Transverse colon (tissue), 4 donors: Measurements from ENCODE around the gene SRSF7. TPM values are rescaled to one million over a fixed set of nuclear protein-coding genes. Genes with fewer than 3 reads are reported as not detected.
"Not testable (repeated sequence)": the region's sequence is repeated elsewhere in the genome, so short reads cannot be mapped to it uniquely, and the experiment has no call there.

Source experiments
- DNase-seq: peaks from one replicate; pipeline ENCODE4 v3.0.0-alpha.2; 2019
- H3K27ac ChIP-seq, 4 donors: fragments of 200-600 bp; sonication (generic); 2 replicates each; pipeline ENCODE4 v1.5.1; 2016 to 2018; ENCODE audit warnings: inconsistent platforms in 4 of 4
- H3K27me3 ChIP-seq: fragments of 200-600 bp; sonication (generic); 2 replicates; pipeline ENCODE4 v1.5.1; 2017; ENCODE audit warnings: inconsistent platforms
- H3K36me3 ChIP-seq, 4 donors: fragments of 200-600 bp; sonication (generic); 2 replicates each; pipeline ENCODE4 v1.5.1; 2017 to 2019; ENCODE audit warnings: inconsistent platforms in 4 of 4
- H3K4me1 ChIP-seq, 4 donors: fragments of 200-600 bp; sonication (generic); 2 replicates each; pipeline ENCODE4 v1.5.1; 2017 to 2020; ENCODE audit warnings: inconsistent platforms in 4 of 4
- H3K4me3 ChIP-seq, 4 donors: fragments of 200-600 bp; sonication (generic); 1 replicate in 1 of 4; 2 replicates in 3 of 4; pipeline versions ENCODE4 v1.5.1 to v1.6.1; 2017 to 2019; ENCODE audit warnings: inconsistent platforms in 4 of 4
- H3K9me3 ChIP-seq, 2 donors: fragments of 200-600 bp; sonication (generic); 2 replicates each; pipeline ENCODE4 v1.5.1; 2017 to 2019; ENCODE audit warnings: inconsistent platforms in 2 of 2
- EP300 ChIP-seq: sonication (generic); formaldehyde crosslinking; IDR thresholded peaks from one replicate; pipeline ENCODE4 v1.6.1; 2017; ENCODE audit warnings: antibody characterized with exemption, low read depth
- POLR2A ChIP-seq: fragments of 450-650 bp; IDR thresholded peaks from one replicate; pipeline ENCODE4 v1.6.1; 2016; ENCODE audit warnings: antibody characterized with exemption, mild to moderate bottlenecking, moderate library complexity
- POLR2AphosphoS5 ChIP-seq, 3 donors: sonication (generic); formaldehyde crosslinking; IDR thresholded peaks; one replicate each; pipeline ENCODE4 v1.6.1; 2016; ENCODE audit warnings: antibody characterized with exemption in 3 of 3
- WGBS, 2 donors: methylation state at CpG; one replicate each; pipeline ENCODE4 v1.1.5; 2018; ENCODE audit warnings: low coverage in 1 of 2; 5-methylcytosine and 5-hydroxymethylcytosine counted together
- in situ Hi-C, 4 donors: fragments of 200-750 bp; cut with MboI; loops; one replicate each; pipeline versions ENCODE4 v1.15.0 to v1.15.1; 2017; ENCODE audit warnings: low sequenced_read_pairs in 3 of 4, low pct_ligation_motif_present in 1 of 4, low pct_unique_long_range_greater_than_20kb in 1 of 4
- intact Hi-C: fragments of 100-400 bp; cut with DNase I; formaldehyde crosslinking; loops from one replicate; pipeline ENCODE4 v1.15.1; 2023; ENCODE audit warnings: low total_unique reads
- total RNA-seq, 4 donors: library from RNA; depleted of rRNA; stranded (reverse); fragments of >200 nt; gene quantifications; one replicate each; pipeline ENCODE4 v1.1.0, GENCODE V29; 2016
- TF ChIP-seq, protein P1 (sequence below), 5 experiments: fragments of 200-600 bp in 3 of 5; fragments of 450-650 bp in 2 of 5; sonication (generic) in 3 of 5; IDR thresholded peaks; 1 replicate in 2 of 5; 2 replicates in 3 of 5; pipeline ENCODE4 v1.5.1; 2016 to 2017; ENCODE audit warnings: antibody characterized with exemption in 5 of 5, inconsistent platforms in 3 of 5, mild to moderate bottlenecking in 2 of 5, moderate library complexity in 1 of 5

Gene SRSF7
- total RNA-seq, 4 donors from 2014 or later, result 75.6 to 153 (median 95.0) TPM

DNA sequence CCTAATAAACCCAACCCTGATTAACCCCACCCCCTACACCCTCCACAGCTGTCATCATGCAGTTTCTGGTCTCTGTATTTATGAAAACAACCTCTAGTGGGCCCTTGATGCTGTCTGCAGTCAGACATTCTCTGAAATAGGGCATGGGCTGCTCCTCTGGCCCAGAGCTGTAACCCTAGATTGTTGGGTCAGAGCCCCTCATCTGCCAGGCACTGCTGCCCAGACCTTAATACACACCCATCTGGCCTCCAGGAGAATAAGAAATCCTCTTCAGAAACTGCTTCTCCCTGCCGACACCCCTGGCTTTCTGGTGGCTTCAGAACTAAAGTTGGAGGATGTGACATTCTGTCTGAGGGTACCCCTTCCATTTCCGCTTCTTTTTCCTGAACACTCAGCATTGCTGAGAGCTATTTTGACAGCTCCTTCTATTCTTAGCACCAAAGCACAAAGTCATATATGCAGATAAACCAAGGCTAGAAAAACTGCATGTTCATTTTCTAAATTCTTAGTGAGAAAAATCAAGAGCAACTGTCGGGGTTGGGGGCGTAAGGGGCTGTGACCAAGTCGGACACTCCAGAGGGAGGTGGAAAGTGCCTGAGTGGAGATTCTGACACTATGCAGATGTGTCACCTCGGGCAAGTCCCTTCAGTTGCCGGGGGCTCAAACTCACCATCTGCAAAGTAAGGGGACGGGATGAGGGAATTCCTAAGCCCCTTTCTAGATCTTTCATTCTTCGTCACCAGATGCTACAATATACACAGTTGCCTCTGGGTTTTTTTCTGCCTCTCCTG lies 28.7 kb downstream of the SRSF7 start:
- peak overlapping the region in 2 of 4 donors; percentile 4 to 24 for H3K27ac ChIP-seq
- H3K36me3 ChIP-seq, result no peaks in the 10 kb centered on the region
- WGBS, 2 donors, result 68 to 72% methylated on average over 6 to 9 of the region's 9 CpGs
- H3K27me3 ChIP-seq, result no peaks in the 10 kb centered on the region
- TF ChIP-seq POLR2AphosphoS5 (IDR thresholded peaks at IDR 0.05) (no peak), EP300 (no peak), POLR2A (no peak)
- DNase-seq, result no peak
- no peak overlapping the region for H3K4me3 ChIP-seq
- peaks cover 0 to 16% (median 0%) of the 10 kb centered on the region in 4 donors for H3K4me1 ChIP-seq
- intact Hi-C loops (loop anchor here (10.0 kb wide), 1 partner anchor 118 kb away; the partner anchor contains the start of gene HNRNPLL), in situ Hi-C loops (no loop called here)
- no peaks in the 10 kb centered on the region for H3K9me3 ChIP-seq

DNA sequence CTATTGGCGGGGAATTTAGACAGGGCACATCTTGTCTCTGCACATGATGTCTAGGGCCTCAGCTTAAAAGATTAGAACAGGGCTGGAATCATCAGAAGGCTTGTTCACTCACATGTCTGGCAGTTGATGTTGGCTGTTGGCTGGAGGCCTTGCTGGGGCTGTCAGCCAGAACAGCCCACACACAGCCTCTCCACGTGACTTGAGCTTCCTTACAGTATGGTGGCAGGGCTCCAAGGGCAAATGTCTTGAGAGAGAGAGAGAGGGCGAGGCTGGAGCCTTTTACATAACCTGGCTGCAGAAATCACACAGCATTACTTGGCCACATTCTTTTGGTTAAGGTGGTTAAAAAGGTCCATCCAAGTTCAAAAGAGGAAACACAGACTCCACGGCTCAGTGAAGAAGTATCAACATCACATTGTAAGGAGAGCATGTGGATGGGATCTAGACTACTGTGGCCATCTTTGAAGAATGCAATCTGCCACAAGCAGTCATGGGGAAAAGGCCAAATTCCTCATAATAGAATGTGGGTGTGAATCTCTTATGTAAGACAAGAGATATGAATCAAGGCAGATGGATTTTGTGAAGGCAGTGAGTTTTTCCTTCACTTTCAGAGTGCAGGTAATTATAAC lies 30.4 kb downstream of the SRSF7 start:
- TF ChIP-seq EP300 (no peak), POLR2AphosphoS5 (IDR thresholded peaks at IDR 0.05) (peak in 2 of 3 donors; percentile 22 to 29)
- DNase-seq, result peak; percentile 45
- H3K4me3 ChIP-seq, result no peak overlapping the region
- in situ Hi-C loops, result no loop called here
- H3K27ac ChIP-seq, result peak overlapping the region in 3 of 4 donors; percentile 23 to 42 (median 32)
- peaks cover 0 to 16% (median 0%) of the 10 kb centered on the region in 4 donors for H3K4me1 ChIP-seq
- WGBS, 2 donors, result 56 to 63% methylated on average over 2 to 4 of the region's 4 CpGs
- no peaks in the 10 kb centered on the region for H3K9me3 ChIP-seq
- no peaks in the 10 kb centered on the region for H3K36me3 ChIP-seq
- intact Hi-C loops, result loop anchor here (10.0 kb wide), 1 partner anchor 116 kb away; the partner anchor contains the start of gene HNRNPLL
- no peaks in the 10 kb centered on the region for H3K27me3 ChIP-seq

DNA sequence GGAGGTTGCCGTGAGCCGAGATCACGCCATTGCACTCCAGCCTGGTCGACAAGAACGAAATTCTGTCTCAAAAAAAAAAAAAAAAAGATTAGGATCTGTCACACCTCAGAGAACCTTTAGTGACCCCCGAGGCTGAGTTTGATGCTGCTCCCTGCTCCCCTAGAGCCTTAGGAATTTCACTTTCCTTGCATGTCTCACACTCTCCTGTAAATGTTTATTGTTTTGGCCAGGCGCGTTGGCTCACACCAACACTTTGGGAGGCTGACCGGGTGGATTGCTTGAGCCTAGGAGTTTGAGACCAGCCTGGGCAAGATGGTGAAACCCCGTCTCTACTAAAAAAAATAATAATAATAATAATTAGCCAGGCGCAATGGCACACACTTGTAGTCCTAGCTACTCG lies 31.5 kb downstream of the SRSF7 start:
- H3K27ac ChIP-seq, result peak overlapping the region in 3 of 4 donors; percentile 23 to 46 (median 42)
- no peak overlapping the region for H3K4me3 ChIP-seq
- in situ Hi-C loops, result no loop called here
- TF ChIP-seq POLR2A (no peak), EP300 (no peak), POLR2AphosphoS5 (IDR thresholded peaks at IDR 0.05) (no peak)
- TF ChIP-seq, protein P1, sequence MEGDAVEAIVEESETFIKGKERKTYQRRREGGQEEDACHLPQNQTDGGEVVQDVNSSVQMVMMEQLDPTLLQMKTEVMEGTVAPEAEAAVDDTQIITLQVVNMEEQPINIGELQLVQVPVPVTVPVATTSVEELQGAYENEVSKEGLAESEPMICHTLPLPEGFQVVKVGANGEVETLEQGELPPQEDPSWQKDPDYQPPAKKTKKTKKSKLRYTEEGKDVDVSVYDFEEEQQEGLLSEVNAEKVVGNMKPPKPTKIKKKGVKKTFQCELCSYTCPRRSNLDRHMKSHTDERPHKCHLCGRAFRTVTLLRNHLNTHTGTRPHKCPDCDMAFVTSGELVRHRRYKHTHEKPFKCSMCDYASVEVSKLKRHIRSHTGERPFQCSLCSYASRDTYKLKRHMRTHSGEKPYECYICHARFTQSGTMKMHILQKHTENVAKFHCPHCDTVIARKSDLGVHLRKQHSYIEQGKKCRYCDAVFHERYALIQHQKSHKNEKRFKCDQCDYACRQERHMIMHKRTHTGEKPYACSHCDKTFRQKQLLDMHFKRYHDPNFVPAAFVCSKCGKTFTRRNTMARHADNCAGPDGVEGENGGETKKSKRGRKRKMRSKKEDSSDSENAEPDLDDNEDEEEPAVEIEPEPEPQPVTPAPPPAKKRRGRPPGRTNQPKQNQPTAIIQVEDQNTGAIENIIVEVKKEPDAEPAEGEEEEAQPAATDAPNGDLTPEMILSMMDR (IDR thresholded peaks at IDR 0.05), result no peak
- no peaks in the 10 kb centered on the region for H3K9me3 ChIP-seq
- H3K36me3 ChIP-seq, result no peaks in the 10 kb centered on the region
- intact Hi-C loops, result loop anchor here (10.0 kb wide), 1 partner anchor 115 kb away; the partner anchor contains the start of gene HNRNPLL
- H3K4me1 ChIP-seq, result peaks cover 0 to 16% (median 0%) of the 10 kb centered on the region in 4 donors
- H3K27me3 ChIP-seq, result no peaks in the 10 kb centered on the region
- DNase-seq, result no peak
- 94 to 96% methylated on average over 12 of the region's 12 CpGs for WGBS, 2 donors

DNA sequence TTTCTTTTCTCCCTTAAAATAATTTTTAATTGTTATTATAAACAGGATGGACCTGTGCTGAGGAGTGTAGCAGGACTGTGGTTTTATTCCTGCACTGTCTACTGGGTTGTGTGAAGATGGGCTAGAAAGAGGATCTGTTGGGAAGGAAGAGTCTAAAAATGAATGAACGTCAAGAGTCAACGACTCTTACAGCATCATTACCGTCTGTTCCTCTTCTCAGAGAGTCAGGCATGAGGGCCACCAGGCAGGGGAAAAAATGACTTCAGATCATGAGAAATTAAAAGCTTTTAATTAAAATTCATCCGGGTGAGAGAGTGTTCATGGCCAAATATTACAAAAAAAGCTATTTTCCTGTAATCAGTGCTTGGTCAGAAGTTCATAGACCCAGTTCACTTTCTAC lies 32.6 kb downstream of the SRSF7 start:
- Histone ChIP-seq H3K9me3 (no peaks in the 10 kb centered on the region), H3K4me3 (no peak overlapping the region), H3K4me1 (peaks cover 0 to 20% (median 0%) of the 10 kb centered on the region in 4 donors), H3K27ac (no peak overlapping the region), H3K36me3 (no peaks in the 10 kb centered on the region), H3K27me3 (no peaks in the 10 kb centered on the region)
- TF ChIP-seq, protein P1 (IDR thresholded peaks at IDR 0.05), result no peak
- TF ChIP-seq EP300 (no peak), POLR2A (no peak), POLR2AphosphoS5 (IDR thresholded peaks at IDR 0.05) (no peak)
- in situ Hi-C loops, result no loop called here
- 86% methylated on average over 4 of the region's 4 CpGs; no CpG with 5 or more reads in 1 of the 2 donors for WGBS, 2 donors
- intact Hi-C loops, result no loop called here
- DNase-seq, result no peak

DNA sequence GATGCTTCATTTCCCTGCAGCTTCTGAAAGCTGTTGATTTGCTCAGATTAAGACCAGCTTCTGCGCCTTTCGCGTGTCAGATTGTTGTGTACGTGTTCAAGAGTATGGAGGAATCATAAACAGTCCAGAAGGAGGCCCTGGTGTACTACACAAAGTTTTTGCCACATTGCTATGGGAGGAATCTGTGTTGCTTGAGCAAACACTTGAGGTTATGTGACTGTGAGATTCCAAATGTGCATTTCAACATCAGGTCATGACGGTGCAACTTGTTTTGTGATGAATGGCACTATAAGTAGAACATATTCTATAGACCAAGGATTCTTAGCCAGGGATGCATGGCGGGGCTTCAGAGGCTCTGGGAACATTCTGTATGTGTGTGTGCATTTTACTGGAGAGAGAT lies 35.0 kb downstream of the SRSF7 start:
- in situ Hi-C loops (no loop called here), intact Hi-C loops (no loop called here)
- H3K9me3 ChIP-seq, result no peaks in the 10 kb centered on the region
- TF ChIP-seq POLR2A (no peak), POLR2AphosphoS5 (IDR thresholded peaks at IDR 0.05) (no peak), EP300 (no peak)
- TF ChIP-seq, protein P1 (IDR thresholded peaks at IDR 0.05), result no peak
- no peak overlapping the region for H3K4me3 ChIP-seq
- H3K36me3 ChIP-seq, result no peaks in the 10 kb centered on the region
- peaks cover 0 to 15% (median 0%) of the 10 kb centered on the region in 4 donors for H3K4me1 ChIP-seq
- no peaks in the 10 kb centered on the region for H3K27me3 ChIP-seq
- no peak for DNase-seq
- H3K27ac ChIP-seq, result no peak overlapping the region
- WGBS, 2 donors, result 87 to 92% methylated on average over 2 to 6 of the region's 6 CpGs

DNA sequence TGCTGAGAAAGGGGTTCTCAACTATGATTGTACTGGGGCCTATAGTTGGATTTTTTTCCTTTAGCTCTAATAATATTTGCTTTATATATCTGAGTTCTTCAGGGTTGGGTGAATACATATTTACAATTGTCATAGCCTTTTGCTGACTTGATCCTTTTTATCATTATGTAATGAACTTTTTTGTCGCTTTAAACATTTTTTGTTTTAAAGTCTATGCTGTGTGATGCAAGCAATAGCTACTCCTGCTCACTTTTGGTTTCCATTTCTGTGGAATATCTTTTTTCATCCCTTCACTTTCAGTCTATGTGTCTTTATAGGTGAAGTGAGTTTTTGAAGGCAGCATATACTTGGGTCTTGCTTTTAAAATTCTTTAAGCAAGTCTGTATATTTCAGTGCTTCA lies 36.2 kb downstream of the SRSF7 start:
- H3K9me3 ChIP-seq, H3K4me3 ChIP-seq, DNase-seq, in situ Hi-C loops, H3K36me3 ChIP-seq, intact Hi-C loops, H3K4me1 ChIP-seq, H3K27ac ChIP-seq, H3K27me3 ChIP-seq: not testable (repeated sequence)
- WGBS, 2 donors, result 87 to 100% methylated on average over 1 of the region's 1 CpG
